NCI-H446 (cell line): Measurements from ENCODE around the gene CES5A.
"Not testable (repeated sequence)": the region's sequence is repeated elsewhere in the genome, so short reads cannot be mapped to it uniquely, and the experiment has no call there.

ENCODE experiments used
- DNase-seq, 2 experiments: peaks; one replicate each; lab custom pipeline; 2025; lab: John Stamatoyannopoulos, UW

The CES5A gene

DNA sequence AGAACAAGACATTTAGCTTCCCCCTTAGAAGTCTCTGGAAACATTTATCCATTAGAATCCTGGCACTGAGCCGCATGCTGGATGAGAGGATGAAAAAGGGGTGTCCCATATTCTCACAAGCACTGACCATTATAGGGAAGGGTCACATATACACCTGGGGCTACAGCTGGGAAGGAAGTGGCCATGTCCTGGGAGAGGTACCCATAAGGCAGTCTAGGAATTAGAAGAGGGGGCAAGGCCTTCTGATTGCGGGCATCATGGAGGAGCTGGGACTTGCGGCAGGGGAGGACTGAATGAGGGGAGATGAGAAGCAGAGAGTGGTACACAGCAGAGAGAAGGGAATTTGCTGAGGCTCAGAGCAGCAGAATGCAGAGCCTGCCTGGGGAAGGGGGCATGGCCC is 45.9 kb downstream of the CES5A start:
- DNase-seq = not testable (repeated sequence)

DNA sequence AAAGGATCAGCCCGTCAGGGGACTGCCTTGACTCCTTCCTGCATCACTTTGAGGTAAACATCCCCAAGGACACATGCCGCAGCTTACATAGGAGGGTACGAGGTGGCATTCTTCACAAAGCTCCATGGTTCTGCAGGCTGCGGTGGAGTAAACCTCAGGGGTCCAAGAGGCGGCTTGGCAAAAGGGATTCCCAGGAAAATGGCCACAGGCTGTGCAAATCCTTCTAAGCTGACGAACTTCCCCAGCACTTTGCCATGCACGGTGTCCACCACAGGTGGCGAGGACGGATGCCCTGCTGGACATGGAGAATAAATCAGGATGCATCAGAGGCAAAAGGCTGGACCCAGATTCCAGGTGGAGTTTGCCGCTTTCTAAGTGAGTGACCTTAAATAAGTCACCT is 46.5 kb downstream of the CES5A start:
- no peak for DNase-seq

DNA sequence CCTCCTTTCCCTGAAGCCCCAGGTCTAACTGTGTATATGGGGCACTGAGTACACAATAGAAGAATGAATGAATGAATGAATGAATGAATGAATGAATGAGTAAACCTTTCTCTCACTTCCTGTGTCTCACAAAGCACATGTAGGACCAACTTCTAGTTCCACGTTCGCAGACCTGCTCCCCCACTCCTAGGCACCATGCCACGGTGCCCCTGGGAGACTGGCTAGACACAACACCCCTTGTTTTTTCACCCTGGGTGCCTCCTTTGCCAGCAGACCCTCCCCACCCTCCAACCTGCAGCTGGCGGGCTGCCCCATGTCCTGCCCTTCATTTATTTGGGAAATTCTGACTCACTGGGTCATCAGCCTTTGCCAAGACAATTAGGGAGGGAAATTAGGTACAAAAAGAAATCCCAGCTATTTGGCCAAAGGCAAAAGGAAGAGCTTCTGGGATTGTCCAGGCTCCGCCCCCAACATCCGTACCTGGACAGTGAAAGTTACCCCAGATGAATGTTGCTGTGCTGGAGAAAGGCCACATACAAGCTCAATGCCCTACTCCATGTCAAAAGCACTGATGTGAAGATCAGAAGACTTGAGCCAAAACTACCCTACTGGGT is 50.0 kb downstream of the CES5A start:
- DNase-seq = no peak

DNA sequence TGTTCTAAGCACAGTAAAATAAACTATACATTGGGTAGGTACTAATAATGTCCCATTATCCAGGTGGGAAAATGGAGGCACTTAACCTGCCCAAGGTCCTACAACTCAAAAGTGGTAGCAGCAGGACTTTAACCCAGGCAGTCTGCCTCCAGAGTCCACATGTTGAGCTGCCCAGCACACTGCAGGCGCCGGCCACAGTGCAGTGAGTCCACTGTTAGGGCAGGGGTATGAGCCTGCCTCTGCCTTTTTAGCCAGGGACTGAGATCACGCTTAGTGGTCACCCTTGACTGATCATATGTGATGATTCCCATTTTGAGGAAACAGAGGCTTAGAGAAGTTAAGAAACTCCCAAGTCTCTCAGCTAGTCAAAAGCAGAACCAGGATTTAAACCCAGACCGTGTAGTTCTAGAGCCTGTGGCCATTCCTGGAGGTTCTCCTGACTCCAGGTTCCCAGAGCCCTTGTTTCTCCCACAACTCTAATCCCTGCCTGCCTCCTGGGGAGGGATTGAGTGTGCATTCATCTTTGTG is 50.6 kb downstream of the CES5A start:
- no peak for DNase-seq

DNA sequence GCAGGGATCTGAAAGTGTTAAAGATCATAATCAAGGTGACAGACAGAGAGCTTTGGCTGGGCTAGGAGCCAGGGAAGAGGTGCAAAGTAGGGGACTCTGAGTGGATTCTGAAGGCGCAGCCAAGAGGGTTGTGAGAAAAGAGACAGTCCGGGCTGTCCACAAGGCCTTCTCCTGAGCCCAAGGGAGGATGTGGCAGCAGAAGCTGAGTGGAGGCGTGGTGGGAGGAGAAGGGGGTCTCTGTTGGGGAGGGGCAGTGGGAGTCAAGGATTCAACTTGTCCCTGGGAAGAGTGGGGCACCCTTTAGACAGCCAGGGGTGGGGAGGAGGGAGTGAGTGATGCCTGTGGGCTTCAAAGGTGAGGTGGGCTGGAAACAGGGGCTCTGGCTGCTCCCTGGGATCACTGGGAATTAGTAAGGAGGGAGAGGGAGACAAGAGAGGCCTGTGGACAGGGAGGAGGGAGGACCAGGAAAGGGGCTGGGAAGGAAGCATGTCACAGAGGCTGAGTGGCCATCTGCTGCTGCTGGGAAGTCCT is 52.8 kb downstream of the CES5A start:
- no peak for DNase-seq

DNA sequence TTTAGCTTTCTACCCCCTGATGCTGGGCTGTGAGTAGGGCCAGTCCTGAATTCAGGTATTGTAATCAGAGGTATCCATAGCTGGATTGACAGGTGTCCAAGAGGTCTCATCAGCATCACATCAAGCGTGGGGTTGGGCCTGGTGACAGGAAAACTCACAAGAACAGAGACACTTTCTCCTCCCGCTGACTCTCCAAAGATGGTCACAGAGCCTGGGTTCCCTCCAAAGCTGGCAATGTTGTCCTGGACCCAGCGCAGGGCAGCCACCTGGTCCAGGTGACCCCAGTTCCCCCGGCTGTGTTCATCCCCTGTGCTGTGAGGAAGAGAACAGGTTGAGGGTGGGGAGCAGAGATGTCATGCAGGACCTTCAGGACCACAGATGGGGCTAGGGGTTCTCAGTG is 54.0 kb downstream of the CES5A start:
- no peak for DNase-seq

DNA sequence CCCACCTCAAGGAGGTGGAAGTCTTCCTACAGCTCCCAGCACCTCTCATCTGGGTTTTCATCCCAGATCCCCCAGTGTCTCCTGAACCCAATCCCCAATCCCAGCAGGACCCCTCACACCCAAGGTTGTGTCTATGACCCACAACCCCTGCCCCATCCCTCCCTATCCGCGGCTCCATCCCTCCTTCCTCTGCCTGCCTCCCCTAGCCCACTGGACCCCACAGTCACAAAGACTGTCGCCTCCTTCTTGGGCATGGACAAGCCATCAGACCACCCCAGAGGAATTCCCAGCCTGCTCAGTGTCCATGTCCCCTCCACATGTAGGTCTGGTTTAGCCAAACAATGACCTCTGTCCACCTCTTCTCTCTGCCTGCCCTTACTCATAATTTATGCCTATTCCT is 54.6 kb downstream of the CES5A start:
- DNase-seq = no peak

DNA sequence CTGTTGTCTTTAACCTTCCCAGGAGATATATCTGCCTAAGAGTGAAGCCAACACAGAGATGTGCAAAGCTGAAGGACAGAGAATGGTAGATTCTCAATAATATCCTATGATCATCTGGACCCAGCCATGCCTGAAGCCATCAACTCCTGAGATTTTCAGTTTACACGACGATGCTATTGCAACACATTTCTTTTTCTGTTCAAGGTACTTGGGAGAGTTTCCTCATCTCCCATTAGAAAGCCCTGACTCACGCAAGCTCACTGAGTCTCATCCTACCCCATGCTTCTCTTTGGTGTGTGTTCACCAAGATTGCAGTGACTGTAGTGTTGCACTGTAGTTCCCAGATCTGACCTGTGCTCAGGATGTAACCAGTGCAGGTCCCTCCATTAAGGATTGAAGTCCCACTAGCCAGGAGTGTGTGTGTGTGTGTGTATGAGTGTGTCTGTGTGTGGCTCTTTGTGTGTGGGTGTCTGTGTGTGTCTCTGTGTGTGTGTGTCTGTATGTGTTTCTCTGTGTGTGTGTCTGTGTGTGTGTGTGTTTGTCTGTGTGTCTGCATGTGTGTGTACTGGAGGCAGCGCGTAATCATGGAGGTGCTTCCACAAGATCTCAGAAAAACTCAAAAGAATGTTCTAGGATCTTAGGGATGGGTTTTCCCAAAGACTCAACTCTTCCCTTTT is 57.8 kb downstream of the CES5A start:
- DNase-seq = no peak

DNA sequence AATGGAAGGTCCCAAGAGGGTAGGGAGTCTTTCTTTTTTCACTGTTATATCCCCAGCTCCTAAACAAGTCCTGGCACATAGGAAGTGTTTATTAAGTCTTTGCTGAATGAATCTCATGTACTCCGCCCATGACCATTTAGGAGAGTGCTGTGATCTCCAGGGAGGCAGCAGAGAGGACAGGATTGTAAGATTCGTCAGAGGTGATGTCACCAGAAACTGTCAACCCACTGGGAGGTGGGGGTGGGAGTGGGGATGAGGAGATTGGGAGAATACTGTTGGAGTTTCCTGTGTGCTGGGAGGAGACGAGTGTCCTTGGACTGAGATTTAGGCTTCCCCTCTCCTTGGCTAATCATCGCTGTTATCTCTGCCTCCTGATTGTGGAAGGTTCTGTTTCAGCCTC is 59.0 kb downstream of the CES5A start:
- DNase-seq = not testable (repeated sequence)

DNA sequence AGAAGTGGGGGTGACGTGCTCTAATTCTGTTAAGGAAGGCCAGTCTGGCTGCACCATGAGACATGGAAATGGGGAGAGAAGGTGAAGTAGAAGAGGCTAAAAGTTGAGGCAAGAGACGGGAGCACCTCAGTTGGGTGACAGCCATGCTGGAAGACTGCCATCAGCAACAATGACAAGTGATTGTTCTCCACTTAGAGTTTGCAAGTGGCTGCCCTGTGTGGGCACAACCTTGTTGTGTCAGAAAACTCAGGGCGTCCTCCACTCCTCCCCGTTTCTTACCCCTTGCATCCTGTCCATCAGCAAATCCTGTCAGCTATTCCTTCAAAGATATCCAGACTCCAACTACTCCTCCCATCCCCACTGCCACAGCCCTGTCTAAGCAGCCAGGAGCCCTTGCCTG is 59.9 kb downstream of the CES5A start:
- DNase-seq = no peak

DNA sequence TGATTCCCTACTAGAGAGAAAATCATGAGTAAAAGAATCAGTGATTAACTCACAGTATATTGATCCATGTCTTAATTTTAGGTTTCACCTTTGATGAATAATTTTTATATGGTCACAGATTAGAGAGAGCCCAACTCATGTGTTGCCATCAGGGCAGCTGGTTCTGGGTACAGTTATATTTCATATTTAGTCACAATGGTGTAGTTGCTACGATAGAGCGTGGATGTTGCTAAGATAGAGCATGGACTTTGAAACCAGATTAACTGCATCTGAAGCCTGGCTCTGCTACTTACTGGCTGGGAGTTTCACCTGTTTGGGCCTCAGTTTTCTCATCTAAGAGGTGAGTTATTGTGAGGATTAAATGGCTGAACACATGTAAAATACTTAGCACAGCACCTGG is 61.0 kb downstream of the CES5A start:
- not testable (repeated sequence) for DNase-seq

DNA sequence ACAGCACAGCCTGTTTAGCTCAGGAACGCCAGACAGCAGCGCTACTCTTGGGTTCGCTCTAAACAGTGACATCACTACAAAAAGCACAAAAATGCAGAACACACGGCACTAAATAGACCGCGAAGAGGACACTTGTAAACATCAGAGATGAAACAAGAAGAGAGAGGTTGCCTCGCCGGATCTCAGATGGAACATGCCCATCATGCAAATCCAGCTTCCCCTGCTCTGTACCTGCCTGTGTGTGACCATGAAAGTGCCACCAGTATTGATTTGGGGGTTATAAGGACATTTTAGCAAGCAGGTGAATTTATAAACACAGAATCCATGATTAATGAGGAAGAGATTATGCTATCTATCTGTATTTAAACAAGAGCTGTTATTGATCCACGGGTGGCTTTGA is 61.4 kb downstream of the CES5A start:
- DNase-seq = not testable (repeated sequence)

DNA sequence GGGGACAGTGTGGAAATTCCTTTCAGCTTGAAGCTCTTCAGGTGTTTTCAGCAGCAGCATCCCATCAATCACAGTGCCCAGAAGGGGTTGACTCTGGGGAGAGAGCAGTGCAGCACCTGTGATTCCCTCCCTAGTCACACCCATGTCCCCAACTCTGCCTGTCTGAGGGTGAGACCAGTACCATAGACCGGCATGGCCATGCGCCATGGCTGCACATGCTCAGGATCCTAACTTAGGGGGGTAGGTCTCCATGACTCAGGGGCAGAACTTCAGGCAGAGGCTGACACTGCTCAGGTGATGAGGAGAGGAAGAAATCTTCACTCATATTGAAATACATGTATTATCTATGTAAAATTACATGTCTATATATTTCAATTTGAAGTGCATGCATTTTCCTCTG is 62.2 kb downstream of the CES5A start:
- DNase-seq = no peak

DNA sequence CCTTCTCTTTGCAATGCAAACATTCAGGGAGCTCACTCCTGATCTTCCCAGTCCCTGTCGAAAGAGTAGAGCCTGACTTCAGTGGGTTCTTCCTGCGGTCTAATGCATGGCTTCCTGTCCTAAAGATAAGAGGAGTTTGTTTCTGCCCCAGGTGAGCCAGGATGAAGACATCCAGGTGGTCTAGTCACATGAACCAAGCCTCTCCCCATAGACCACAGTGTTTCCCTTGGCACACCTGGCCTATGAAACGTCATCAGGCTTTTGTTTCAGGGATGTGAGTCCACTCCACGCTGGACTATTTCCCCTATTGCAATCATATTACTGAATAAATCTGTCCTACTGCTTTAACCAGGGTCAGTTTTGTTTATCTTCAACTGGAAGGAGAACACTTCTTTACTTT is 63.4 kb downstream of the CES5A start:
- DNase-seq = no peak

DNA sequence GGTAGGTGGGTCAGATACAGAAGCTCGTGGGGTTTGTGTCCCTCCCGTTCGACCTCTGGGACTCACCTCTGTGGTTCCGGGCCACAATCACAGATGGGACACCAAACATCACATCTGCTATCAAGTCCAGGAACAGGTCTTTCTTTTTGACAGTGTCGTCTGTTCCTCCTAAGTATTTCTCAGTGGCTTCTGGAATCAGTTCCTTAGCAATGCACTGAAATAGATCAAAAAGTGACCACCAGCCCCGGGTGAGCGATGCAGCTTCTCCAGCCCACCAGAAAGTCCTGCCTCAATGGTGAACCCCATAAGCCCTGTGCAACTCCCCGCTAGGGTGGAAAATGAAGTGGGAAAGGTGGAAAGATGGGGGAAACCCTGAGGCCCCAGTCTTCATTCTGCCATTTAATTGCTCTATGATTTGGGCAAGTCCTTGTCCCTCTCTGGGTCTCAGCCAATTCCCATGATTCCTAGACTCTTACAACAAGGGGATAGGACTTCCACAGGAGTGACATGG is 64.7 kb downstream of the CES5A start:
- no peak for DNase-seq

DNA sequence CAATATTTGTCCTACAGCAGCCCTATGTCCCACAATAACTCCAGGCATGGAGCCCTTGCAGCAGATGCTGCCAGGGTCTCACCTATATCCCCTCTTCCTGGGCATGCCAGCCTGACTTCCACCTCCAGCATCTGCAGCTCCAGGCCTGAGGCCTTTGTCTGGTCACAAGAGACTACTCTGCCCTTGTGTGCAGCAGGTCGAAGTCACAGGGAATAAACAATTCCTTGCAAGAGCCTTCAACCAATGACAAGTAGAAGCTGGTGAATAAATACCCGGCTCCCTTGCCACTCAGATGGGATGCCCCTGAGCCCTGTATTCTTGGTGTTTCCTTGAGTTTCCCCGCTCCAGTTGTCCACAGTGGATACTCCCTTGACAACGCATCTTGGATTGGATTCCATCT is 65.3 kb downstream of the CES5A start:
- DNase-seq = no peak

DNA sequence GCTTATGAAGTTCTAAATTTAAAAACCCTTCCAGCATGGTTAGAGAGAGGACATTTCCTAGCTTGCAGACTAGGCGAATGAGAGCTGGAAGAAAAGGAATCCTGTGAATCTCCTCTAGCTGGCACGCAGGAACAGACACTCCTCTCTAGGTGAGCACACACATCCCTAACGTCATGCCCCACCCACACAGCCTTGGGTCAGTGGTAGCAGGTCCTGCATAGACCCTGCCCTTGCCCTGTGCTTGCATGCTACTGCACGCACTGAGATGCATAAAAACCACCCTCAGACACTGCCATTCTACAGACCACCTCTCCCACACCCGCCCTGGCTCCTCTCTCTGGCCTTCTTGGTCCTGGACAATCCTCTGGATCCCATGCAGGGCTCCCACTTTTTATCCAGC is 65.8 kb downstream of the CES5A start:
- DNase-seq = no peak

DNA sequence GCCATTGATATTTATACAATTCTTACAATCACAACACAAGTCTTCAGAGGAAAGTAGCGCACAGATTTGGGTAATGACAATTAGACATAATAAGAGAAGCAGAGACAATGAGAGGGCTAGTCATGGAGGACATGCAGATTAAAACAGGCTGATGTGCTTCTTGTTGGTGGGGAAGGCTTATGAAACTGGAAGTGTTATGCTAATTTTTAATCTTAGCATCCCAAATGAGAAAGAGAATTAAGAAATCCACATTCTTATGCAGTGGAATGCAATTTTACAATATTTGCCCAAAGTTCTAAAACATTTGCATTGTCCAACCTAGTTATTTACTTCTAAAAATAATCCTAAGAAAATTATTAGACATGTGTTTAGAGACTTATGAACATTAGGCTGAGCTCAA is 66.9 kb downstream of the CES5A start:
- not testable (repeated sequence) for DNase-seq

DNA sequence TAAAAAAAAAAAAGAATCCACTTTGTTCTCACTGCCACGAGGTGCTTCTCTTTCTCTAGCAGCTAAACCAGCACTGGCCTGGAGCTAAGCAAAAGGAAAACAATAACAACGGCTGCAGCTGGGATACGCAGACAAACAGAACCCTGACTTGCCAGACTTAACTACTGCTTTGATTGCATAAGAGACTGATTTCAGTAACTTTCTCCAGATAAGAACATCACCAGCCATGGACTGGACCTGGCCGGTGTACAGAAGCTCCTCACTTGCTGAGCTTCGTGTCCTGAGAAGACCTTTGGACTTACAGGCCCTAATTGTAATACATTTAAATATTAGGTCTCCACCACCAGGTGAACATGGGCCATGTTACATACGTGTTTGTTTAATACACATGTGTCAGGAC is 70.1 kb downstream of the CES5A start:
- DNase-seq = not testable (repeated sequence)

DNA sequence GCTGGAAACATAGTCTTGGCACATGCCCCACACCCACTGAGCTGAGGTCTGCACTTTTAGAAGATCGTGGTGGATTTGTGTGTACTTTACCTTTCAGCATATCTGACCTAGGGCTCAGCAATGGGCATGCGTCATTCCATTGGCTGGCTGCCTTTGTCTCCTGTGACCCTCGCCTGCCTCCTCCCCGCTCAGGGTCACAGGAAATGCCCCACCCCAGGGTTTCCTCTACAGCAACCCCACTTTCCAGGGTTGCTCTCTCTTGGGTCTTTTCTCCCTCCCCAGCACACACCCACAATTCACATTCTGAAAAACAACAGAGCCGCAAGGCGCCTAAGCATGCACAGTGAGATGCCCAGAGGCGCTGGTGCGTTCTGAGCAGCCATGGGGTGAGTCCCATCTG is 71.5 kb downstream of the CES5A start:
- not testable (repeated sequence) for DNase-seq
